CD14-positive monocyte (primary cell): Measurements from ENCODE around the gene TRAM2. TPM values are rescaled to one million over a fixed set of nuclear protein-coding genes. Genes with fewer than 3 reads are reported as not detected.

ENCODE experiments used
- DNase-seq, 3 donors: peaks; one replicate each; pipeline ENCODE4 v3.0.0-alpha.2; 2011 to 2022
- H2AFZ ChIP-seq: 2 replicates; pipeline ENCODE4 v1.6.0; 2012; ENCODE audit warnings: mild to moderate bottlenecking, low read depth, low read length, inconsistent platforms; ENCODE audit not compliant: insufficient read depth, poor library complexity, severe bottlenecking
- H3K27ac ChIP-seq, 2 donors: 1 replicate in 1 of 2; 2 replicates in 1 of 2; pipeline ENCODE4 v1.5.1; 2012 to 2013; ENCODE audit warnings: low read length in 2 of 2, control low read depth in 1 of 2, inconsistent platforms in 1 of 2, low read depth in 1 of 2, mild to moderate bottlenecking in 1 of 2
- H3K27me3 ChIP-seq, 2 donors: one replicate each; pipeline versions ENCODE4 v1.6.0 to v1.6.1; 2011 to 2013; ENCODE audit warnings: low read length in 2 of 2; ENCODE audit not compliant: control insufficient read depth in 2 of 2, insufficient read depth in 2 of 2
- H3K36me3 ChIP-seq, 2 donors: replicated peaks in 1 of 2; 1 replicate in 1 of 2; 2 replicates in 1 of 2; pipeline versions ENCODE4 v1.5.1 to v1.6.1; 2012 to 2013; ENCODE audit warnings: low read length in 2 of 2, control low read depth in 1 of 2, inconsistent platforms in 1 of 2, mild to moderate bottlenecking in 1 of 2; ENCODE audit not compliant: insufficient read depth in 2 of 2, control insufficient read depth in 1 of 2
- H3K4me1 ChIP-seq, 2 donors: 1 replicate in 1 of 2; 2 replicates in 1 of 2; pipeline versions ENCODE4 v1.5.1 to v1.6.1; 2012 to 2013; ENCODE audit warnings: low read length in 2 of 2, control low read depth in 1 of 2, inconsistent platforms in 1 of 2, mild to moderate bottlenecking in 1 of 2, moderate library complexity in 1 of 2; ENCODE audit not compliant: insufficient read depth in 2 of 2, control insufficient read depth in 1 of 2
- H3K4me2 ChIP-seq: replicated peaks from 2 replicates; pipeline ENCODE3; 2012; ENCODE audit warnings: low read length, moderate library complexity, mild to moderate bottlenecking; ENCODE audit not compliant: poor library complexity, severe bottlenecking; ENCODE audit errors: extremely low read depth
- H3K4me3 ChIP-seq, 3 experiments: fragments of 200-600 bp in 1 of 3; sonication (generic) in 1 of 3; replicated peaks in 1 of 3; 1 replicate in 2 of 3; 2 replicates in 1 of 3; pipeline ENCODE4 v1.5.1; 2011 to 2013; ENCODE audit warnings: low read length in 3 of 3, mild to moderate bottlenecking in 3 of 3, control low read depth in 2 of 3, low read depth in 2 of 3, inconsistent platforms in 1 of 3, moderate library complexity in 1 of 3
- H3K79me2 ChIP-seq: 2 replicates; pipeline ENCODE4 v1.6.0; 2012; ENCODE audit warnings: mild to moderate bottlenecking, control low read depth, inconsistent platforms, low read length, moderate library complexity; ENCODE audit not compliant: insufficient read depth
- H3K9ac ChIP-seq: 2 replicates; pipeline ENCODE4 v1.6.0; 2017; ENCODE audit warnings: low read length, mild to moderate bottlenecking; ENCODE audit not compliant: insufficient read depth, poor library complexity, severe bottlenecking
- H3K9me3 ChIP-seq, 2 donors: replicated peaks in 1 of 2; 1 replicate in 1 of 2; 2 replicates in 1 of 2; pipeline versions ENCODE4 v1.5.1 to v1.6.1; 2012 to 2013; ENCODE audit warnings: low read length in 2 of 2, control low read depth in 1 of 2; ENCODE audit not compliant: control insufficient read depth in 1 of 2, insufficient read depth in 1 of 2
- H4K20me1 ChIP-seq: 2 replicates; pipeline ENCODE4 v1.6.0; 2012; ENCODE audit warnings: mild to moderate bottlenecking, low read length, control low read depth, moderate library complexity; ENCODE audit not compliant: insufficient read depth
- H3K27ac Mint-ChIP-seq, 7 donors: one replicate each; pipeline ENCODE4 v1.8.0; 2020; ENCODE audit warnings: mild to moderate bottlenecking in 7 of 7, mixed read lengths in 7 of 7, moderate library complexity in 6 of 7, inconsistent platforms in 2 of 7
- H3K27me3 Mint-ChIP-seq, 3 donors: one replicate each; pipeline ENCODE4 v1.8.0; 2021 to 2022; ENCODE audit warnings: low read depth in 3 of 3, mild to moderate bottlenecking in 3 of 3, mixed read lengths in 3 of 3, moderate library complexity in 3 of 3, inconsistent platforms in 1 of 3
- H3K36me3 Mint-ChIP-seq, 2 donors: one replicate each; pipeline ENCODE4 v1.8.0; 2020; ENCODE audit warnings: mixed read lengths in 2 of 2, inconsistent platforms in 1 of 2, mild to moderate bottlenecking in 1 of 2
- H3K4me1 Mint-ChIP-seq: one replicate; pipeline ENCODE4 v1.8.0; 2020; ENCODE audit warnings: mild to moderate bottlenecking, mixed read lengths
- H3K4me3 Mint-ChIP-seq, 2 donors: one replicate each; pipeline ENCODE4 v1.8.0; 2020; ENCODE audit warnings: mild to moderate bottlenecking in 2 of 2, mixed read lengths in 2 of 2, moderate library complexity in 1 of 2
- H3K9me3 Mint-ChIP-seq, 7 donors: one replicate each; pipeline ENCODE4 v1.8.0; 2020 to 2022; ENCODE audit warnings: mixed read lengths in 7 of 7, mild to moderate bottlenecking in 6 of 7, moderate library complexity in 6 of 7, inconsistent platforms in 2 of 7
- WGBS: methylation state at CpG from one replicate; pipeline ENCODE4 v1.1.5; 2013; ENCODE audit warnings: missing lambda C conversion rate; ENCODE audit not compliant: insufficient coverage; 5-methylcytosine and 5-hydroxymethylcytosine counted together
- intact Hi-C, 2 donors: fragments of 100-400 bp; cut with micrococcal nuclease; formaldehyde crosslinking; loops; one replicate each; pipeline versions ENCODE4 v1.15.0 to v1.15.1; 2023
- polyA plus RNA-seq, 3 donors: library from polyadenylated mRNA; depleted of rRNA in 1 of 3; unstranded in 2 of 3; stranded (reverse) in 1 of 3; fragments of 300-500 nt in 2 of 3; fragments of >200 nt in 1 of 3; fragmentation: Illumina TruSeq in 2 of 3; gene quantifications; 1 replicate in 2 of 3; 2 replicates in 1 of 3; pipeline ENCODE4 v1.2.3, GENCODE V29; 2012 to 2021
- TF ChIP-seq, protein P1 (sequence below): fragments of 200-600 bp; IDR thresholded peaks from one replicate; pipeline ENCODE4 v1.8.0; 2022; ENCODE audit warnings: antibody characterized with exemption, mild to moderate bottlenecking

TRAM2 gene
- polyA plus RNA-seq, 3 donors: 4.7 to 11.7 (median 5.9) TPM

DNA sequence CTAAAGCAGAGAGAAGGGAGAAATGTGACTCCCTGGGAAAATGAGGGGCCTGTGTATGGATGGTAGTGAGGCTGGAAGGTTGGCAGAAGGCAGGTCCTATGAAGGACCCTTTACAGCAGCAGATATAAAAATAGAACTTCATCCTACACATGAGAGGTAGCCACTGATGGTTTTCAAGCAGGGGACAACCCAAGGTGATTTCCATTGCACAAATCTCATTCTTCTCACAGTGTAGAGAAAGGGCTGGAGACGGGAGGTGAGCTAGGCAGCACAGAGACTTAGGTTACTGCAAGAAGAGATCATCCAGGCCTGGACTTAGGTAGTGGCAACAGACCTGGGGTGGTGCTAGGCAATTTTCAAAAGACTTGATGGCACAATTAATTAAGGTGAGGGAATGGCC is 30.7 kb downstream of the TRAM2 start:
- Histone ChIP-seq H3K9ac (no peak overlapping the region), H3K36me3 (peaks cover 0 to 40% of the 10 kb centered on the region in 2 donors), H3K27ac (no peak overlapping the region), H3K9me3 (no peaks in the 10 kb centered on the region), H3K4me2 (no peak overlapping the region), H3K4me1 (no peaks in the 10 kb centered on the region), H3K27me3 (no peaks in the 10 kb centered on the region), H2AFZ (no peak overlapping the region), H4K20me1 (peaks cover 90% of the 10 kb centered on the region), H3K79me2 (peaks cover 75% of the 10 kb centered on the region), H3K4me3 (no peak overlapping the region)
- intact Hi-C loops: no loop called here
- Mint-ChIP-seq H3K4me1 (peaks cover 21% of the 10 kb centered on the region), H3K36me3 (peaks cover 29 to 30% of the 10 kb centered on the region in 2 donors), H3K4me3 (no peak overlapping the region), H3K27ac (peak overlapping the region in 1 of 7 donors; percentile 66), H3K27me3 (no peaks in the 10 kb centered on the region), H3K9me3 (no peaks in the 10 kb centered on the region)
- DNase-seq: no peak
- TF ChIP-seq, protein P1, sequence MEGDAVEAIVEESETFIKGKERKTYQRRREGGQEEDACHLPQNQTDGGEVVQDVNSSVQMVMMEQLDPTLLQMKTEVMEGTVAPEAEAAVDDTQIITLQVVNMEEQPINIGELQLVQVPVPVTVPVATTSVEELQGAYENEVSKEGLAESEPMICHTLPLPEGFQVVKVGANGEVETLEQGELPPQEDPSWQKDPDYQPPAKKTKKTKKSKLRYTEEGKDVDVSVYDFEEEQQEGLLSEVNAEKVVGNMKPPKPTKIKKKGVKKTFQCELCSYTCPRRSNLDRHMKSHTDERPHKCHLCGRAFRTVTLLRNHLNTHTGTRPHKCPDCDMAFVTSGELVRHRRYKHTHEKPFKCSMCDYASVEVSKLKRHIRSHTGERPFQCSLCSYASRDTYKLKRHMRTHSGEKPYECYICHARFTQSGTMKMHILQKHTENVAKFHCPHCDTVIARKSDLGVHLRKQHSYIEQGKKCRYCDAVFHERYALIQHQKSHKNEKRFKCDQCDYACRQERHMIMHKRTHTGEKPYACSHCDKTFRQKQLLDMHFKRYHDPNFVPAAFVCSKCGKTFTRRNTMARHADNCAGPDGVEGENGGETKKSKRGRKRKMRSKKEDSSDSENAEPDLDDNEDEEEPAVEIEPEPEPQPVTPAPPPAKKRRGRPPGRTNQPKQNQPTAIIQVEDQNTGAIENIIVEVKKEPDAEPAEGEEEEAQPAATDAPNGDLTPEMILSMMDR: no peak
- no CpG with 5 or more reads among the region's 1 CpG for WGBS

DNA sequence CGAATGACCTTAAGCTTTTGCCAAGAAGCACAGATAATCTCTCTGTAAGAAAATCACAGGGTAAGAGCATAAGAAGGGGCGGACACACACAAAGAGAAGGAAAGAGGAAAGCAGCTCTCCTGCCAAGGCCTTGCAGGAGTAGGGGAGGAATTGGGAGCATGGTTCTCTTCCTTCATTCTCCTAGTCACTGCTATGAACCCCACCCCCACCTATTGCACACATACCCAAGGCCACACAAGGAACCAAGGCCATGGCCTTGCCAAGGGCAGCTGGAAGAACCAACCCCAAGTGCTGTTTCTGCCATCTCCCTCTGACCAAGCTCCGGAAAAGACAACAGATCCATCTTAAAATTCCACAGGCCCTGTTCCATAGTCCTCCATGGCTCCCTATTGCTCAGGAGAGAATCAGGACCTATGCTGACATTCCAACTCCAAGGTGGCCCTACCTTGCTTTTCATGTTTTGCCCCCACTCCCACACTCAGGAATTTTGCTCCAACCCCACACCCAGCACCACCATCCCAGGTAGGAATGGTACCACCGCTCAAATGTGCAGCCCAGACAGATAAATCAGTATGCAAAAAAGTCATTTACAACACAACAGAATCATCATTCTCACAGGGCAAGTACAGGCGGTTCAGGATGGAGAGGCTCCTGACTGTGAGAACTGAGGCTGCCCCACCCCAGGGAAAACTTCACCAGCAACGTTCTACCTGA is 31.3 kb downstream of the TRAM2 start:
- no peak overlapping the region for H3K4me2 ChIP-seq
- H3K79me2 ChIP-seq: peaks cover 75% of the 10 kb centered on the region
- H3K9ac ChIP-seq: no peak overlapping the region
- Mint-ChIP-seq H3K4me1 (peaks cover 21% of the 10 kb centered on the region), H3K9me3 (no peaks in the 10 kb centered on the region), H3K36me3 (peaks cover 29 to 30% of the 10 kb centered on the region in 2 donors), H3K27ac (peak overlapping the region in 1 of 7 donors; percentile 22), H3K27me3 (no peaks in the 10 kb centered on the region), H3K4me3 (no peak overlapping the region)
- DNase-seq: no peak
- TF ChIP-seq, protein P1: no peak
- no peak overlapping the region for H3K4me3 ChIP-seq
- H3K36me3 ChIP-seq: peaks cover 0 to 40% of the 10 kb centered on the region in 2 donors
- H3K4me1 ChIP-seq: no peaks in the 10 kb centered on the region
- H3K9me3 ChIP-seq: no peaks in the 10 kb centered on the region
- H3K27me3 ChIP-seq: no peaks in the 10 kb centered on the region
- H2AFZ ChIP-seq: no peak overlapping the region
- H3K27ac ChIP-seq: no peak overlapping the region
- intact Hi-C loops: no loop called here
- WGBS: 100% methylated on average over 5 of the region's 6 CpGs
- H4K20me1 ChIP-seq: peaks cover 90% of the 10 kb centered on the region
